Measurements from ENCODE around the gene RBFOX2. TPM values are rescaled to one million over a fixed set of nuclear protein-coding genes. Genes with fewer than 3 reads are reported as not detected.
"Not testable (repeated sequence)": the region's sequence is repeated elsewhere in the genome, so short reads cannot be mapped to it uniquely, and the experiment has no call there.

The RBFOX2 gene
- total and polyA plus RNA-seq, 3 donors from 2014 or later, result 53.4 to 85.2 (median 63.9) TPM

GRCh38 chr22:36049678-36049997, 21.0 kb upstream of the RBFOX2 start:
- H3K27ac ChIP-seq, result no peak overlapping the region
- no peak for DNase-seq
- no peaks in the 10 kb centered on the region for H3K27me3 ChIP-seq
- TF ChIP-seq CTCF (IDR thresholded peaks at IDR 0.05) (no peak), POLR2A (IDR thresholded peaks at IDR 0.05) (no peak)
- WGBS, 2 donors, result 98 to 100% methylated on average over 2 of the region's 2 CpGs
- H3K4me3 ChIP-seq, result no peak overlapping the region
- intact Hi-C loops (cut with DNase I; ENCODE audit: low total_unique reads), result no loop called here
- H3K36me3 ChIP-seq (ENCODE audit: low read depth, missing control alignments), result no peaks in the 10 kb centered on the region
- no peaks in the 10 kb centered on the region for H3K4me1 ChIP-seq
- H3K9me3 ChIP-seq, result no peaks in the 10 kb centered on the region

GRCh38 chr22:36048911-36049677, 20.5 kb upstream of the RBFOX2 start:
- H3K36me3 ChIP-seq (ENCODE audit: low read depth, missing control alignments), result no peaks in the 10 kb centered on the region
- DNase-seq, result no peak
- no peak overlapping the region for H3K27ac ChIP-seq
- WGBS, 2 donors, result 80 to 83% methylated on average over 11 of the region's 11 CpGs
- no peak overlapping the region for H3K4me3 ChIP-seq
- no peaks in the 10 kb centered on the region for H3K9me3 ChIP-seq
- H3K4me1 ChIP-seq, result no peaks in the 10 kb centered on the region
- intact Hi-C loops (cut with DNase I; ENCODE audit: low total_unique reads), result no loop called here
- TF ChIP-seq POLR2A (IDR thresholded peaks at IDR 0.05) (no peak), CTCF (IDR thresholded peaks at IDR 0.05) (no peak)
- no peaks in the 10 kb centered on the region for H3K27me3 ChIP-seq

- H3K9me3 ChIP-seq; H3K27ac ChIP-seq; DNase-seq; intact Hi-C loops (cut with DNase I; ENCODE audit: low total_unique reads); H3K27me3 ChIP-seq; H3K36me3 ChIP-seq (ENCODE audit: low read depth, missing control alignments); H3K4me1 ChIP-seq; H3K4me3 ChIP-seq: not testable (repeated sequence)
- WGBS, 2 donors, result 90 to 96% methylated on average over 3 of the region's 3 CpGs
Measured at GRCh38 chr22:36044517-36044916, 15.9 kb upstream of the RBFOX2 start.

GRCh38 chr22:36042240-36042639, 13.6 kb upstream of the RBFOX2 start:
- WGBS, 2 donors, result 82 to 96% methylated on average over 1 to 5 of the region's 5 CpGs
- DNase-seq, result no peak
- Histone ChIP-seq H3K36me3 (ENCODE audit: low read depth, missing control alignments) (no peaks in the 10 kb centered on the region), H3K27ac (no peak overlapping the region), H3K27me3 (no peaks in the 10 kb centered on the region), H3K4me1 (no peaks in the 10 kb centered on the region), H3K4me3 (no peak overlapping the region), H3K9me3 (no peaks in the 10 kb centered on the region)
- TF ChIP-seq CTCF (IDR thresholded peaks at IDR 0.05) (no peak), POLR2A (IDR thresholded peaks at IDR 0.05) (no peak)
- intact Hi-C loops (cut with DNase I; ENCODE audit: low total_unique reads), result no loop called here

GRCh38 chr22:36039125-36039524, 10.5 kb upstream of the RBFOX2 start:
- WGBS, 2 donors, result 89 to 94% methylated on average over 3 of the region's 3 CpGs
- no peaks in the 10 kb centered on the region for H3K9me3 ChIP-seq
- intact Hi-C loops (cut with DNase I; ENCODE audit: low total_unique reads), result no loop called here
- DNase-seq, result no peak
- no peaks in the 10 kb centered on the region for H3K36me3 ChIP-seq (ENCODE audit: low read depth, missing control alignments)
- no peak overlapping the region for H3K4me3 ChIP-seq
- no peaks in the 10 kb centered on the region for H3K4me1 ChIP-seq
- no peaks in the 10 kb centered on the region for H3K27me3 ChIP-seq
- H3K27ac ChIP-seq, result no peak overlapping the region
- TF ChIP-seq POLR2A (IDR thresholded peaks at IDR 0.05) (no peak), CTCF (IDR thresholded peaks at IDR 0.05) (no peak)
